ENCODE measurements around the gene STRA6. TPM values are rescaled to one million over a fixed set of nuclear protein-coding genes. Genes with fewer than 3 reads are reported as not detected.

The STRA6 gene
- total RNA-seq, 1 experiment from 2014 or later, result 0.84 TPM

- Histone ChIP-seq H3K27me3 (replicated peaks; ENCODE audit: insufficient read depth, low read depth, low read length, poor library complexity) (no peaks in the 10 kb centered on the region), H3K27ac (ENCODE audit: low read depth, low read length, poor library complexity, severe bottlenecking) (no peak overlapping the region), H3K4me1 (ENCODE audit: insufficient read depth, low read length, poor library complexity, severe bottlenecking) (peaks cover 16% of the 10 kb centered on the region), H3K4me3 (ENCODE audit: low read depth, low read length, poor library complexity, severe bottlenecking) (no peak overlapping the region), H3K36me3 (ENCODE audit: insufficient read depth, low read length, poor library complexity, severe bottlenecking) (no peaks in the 10 kb centered on the region), H3K9me3 (ENCODE audit: low read depth, low read length, poor library complexity, severe bottlenecking) (no peaks in the 10 kb centered on the region)
- no peak for TF ChIP-seq EZH2 (IDR thresholded peaks at IDR 0.05; ENCODE audit: borderline replicate concordance, low read depth, low read length, poor library complexity, severe bottlenecking)
- TF ChIP-seq, protein P1, sequence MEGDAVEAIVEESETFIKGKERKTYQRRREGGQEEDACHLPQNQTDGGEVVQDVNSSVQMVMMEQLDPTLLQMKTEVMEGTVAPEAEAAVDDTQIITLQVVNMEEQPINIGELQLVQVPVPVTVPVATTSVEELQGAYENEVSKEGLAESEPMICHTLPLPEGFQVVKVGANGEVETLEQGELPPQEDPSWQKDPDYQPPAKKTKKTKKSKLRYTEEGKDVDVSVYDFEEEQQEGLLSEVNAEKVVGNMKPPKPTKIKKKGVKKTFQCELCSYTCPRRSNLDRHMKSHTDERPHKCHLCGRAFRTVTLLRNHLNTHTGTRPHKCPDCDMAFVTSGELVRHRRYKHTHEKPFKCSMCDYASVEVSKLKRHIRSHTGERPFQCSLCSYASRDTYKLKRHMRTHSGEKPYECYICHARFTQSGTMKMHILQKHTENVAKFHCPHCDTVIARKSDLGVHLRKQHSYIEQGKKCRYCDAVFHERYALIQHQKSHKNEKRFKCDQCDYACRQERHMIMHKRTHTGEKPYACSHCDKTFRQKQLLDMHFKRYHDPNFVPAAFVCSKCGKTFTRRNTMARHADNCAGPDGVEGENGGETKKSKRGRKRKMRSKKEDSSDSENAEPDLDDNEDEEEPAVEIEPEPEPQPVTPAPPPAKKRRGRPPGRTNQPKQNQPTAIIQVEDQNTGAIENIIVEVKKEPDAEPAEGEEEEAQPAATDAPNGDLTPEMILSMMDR (conservative IDR thresholded peaks at IDR 0.05; ENCODE audit: low read depth, low read length), result no peak
- no peak for DNase-seq (ENCODE audit: low spot score)
- intact Hi-C loops (cut with micrococcal nuclease; ENCODE audit: unreplicated experiment), result no loop called here
- BruUV-seq (replicated peaks), result no TSS peak
- POLR2A ChIA-PET (ENCODE audit: low non-redundant PET), result no interaction called here
- CTCF ChIA-PET, result no interaction called here
Measured at GRCh38 chr15:74170875-74171578, 31.6 kb downstream of the STRA6 start.

DNA sequence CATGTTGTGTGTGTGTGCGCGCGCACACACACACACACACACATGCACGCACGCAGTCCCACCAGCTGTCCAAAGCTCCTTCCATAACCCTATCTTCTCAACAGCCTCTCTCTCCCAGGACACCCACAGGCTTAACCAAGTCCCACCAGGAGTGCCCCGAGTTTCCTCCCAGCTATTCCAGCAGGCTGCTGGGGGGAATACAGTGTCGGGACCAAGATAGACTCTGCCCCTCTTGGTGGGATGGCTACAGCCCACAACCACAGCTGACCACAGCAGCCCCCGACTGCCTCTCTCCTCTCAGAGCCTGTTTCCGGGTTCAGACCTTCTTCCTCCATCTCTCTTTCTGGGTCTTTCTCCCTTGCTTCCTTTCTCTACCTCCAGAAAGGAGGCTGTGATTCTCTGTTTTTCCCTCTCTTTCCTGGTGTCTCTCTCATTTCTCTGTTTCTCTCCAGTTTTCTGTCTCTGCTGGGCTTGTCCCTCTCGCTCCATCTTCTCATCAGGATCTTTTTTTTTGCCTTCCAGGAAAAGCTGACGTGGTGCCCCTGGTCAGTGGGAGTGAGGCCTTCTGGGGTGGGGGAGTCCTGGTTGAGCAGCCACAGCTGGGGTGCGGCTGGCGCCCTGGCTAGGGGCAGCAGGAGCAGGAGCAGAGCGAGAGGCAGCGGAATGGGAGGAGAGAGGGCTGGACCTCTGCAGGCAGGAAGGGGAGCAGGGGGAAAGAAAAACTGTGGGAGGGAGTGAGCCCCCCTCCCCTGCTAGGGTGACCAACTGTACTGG lies 32.3 kb downstream of the STRA6 start:
- intact Hi-C loops (cut with micrococcal nuclease; ENCODE audit: unreplicated experiment), result no loop called here
- no peak for DNase-seq (ENCODE audit: low spot score)
- Histone ChIP-seq H3K27me3 (replicated peaks; ENCODE audit: insufficient read depth, low read depth, low read length, poor library complexity) (no peaks in the 10 kb centered on the region), H3K4me1 (ENCODE audit: insufficient read depth, low read length, poor library complexity, severe bottlenecking) (peaks cover 16% of the 10 kb centered on the region), H3K36me3 (ENCODE audit: insufficient read depth, low read length, poor library complexity, severe bottlenecking) (no peaks in the 10 kb centered on the region), H3K27ac (ENCODE audit: low read depth, low read length, poor library complexity, severe bottlenecking) (no peak overlapping the region), H3K4me3 (ENCODE audit: low read depth, low read length, poor library complexity, severe bottlenecking) (no peak overlapping the region), H3K9me3 (ENCODE audit: low read depth, low read length, poor library complexity, severe bottlenecking) (no peaks in the 10 kb centered on the region)
- ChIA-PET POLR2A (ENCODE audit: low non-redundant PET) (no interaction called here), CTCF (no interaction called here)
- no TSS peak for BruUV-seq (replicated peaks)
- TF ChIP-seq, protein P1 (conservative IDR thresholded peaks at IDR 0.05; ENCODE audit: low read depth, low read length), result no peak
- TF ChIP-seq EZH2 (IDR thresholded peaks at IDR 0.05; ENCODE audit: borderline replicate concordance, low read depth, low read length, poor library complexity, severe bottlenecking), result no peak

DNA sequence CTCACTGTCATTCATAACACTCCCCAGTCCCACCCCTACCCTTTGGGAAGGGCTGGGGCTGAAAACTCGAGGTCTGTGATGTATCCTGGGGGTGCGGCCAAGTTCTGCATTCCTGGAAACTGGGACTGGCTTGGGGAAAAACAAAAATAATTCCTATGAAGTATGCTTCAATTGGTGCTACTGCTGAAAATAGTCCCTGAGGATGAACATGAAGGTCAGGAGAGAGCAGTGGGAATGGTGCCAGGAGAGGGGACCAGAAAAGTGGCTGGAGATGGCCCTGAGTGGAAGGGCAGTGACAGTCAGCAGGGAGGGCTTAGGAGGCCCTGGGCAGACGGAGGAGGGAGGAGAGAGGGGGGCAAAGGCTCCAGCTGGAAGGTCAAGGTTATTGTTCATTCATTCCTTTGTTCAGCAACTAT lies 33.9 kb downstream of the STRA6 start:
- no TSS peak for BruUV-seq (replicated peaks)
- DNase-seq (ENCODE audit: low spot score), result no peak
- Histone ChIP-seq H3K4me1 (ENCODE audit: insufficient read depth, low read length, poor library complexity, severe bottlenecking) (peaks cover 12% of the 10 kb centered on the region), H3K27me3 (replicated peaks; ENCODE audit: insufficient read depth, low read depth, low read length, poor library complexity) (no peaks in the 10 kb centered on the region), H3K9me3 (ENCODE audit: low read depth, low read length, poor library complexity, severe bottlenecking) (no peaks in the 10 kb centered on the region), H3K27ac (ENCODE audit: low read depth, low read length, poor library complexity, severe bottlenecking) (no peak overlapping the region), H3K4me3 (ENCODE audit: low read depth, low read length, poor library complexity, severe bottlenecking) (no peak overlapping the region), H3K36me3 (ENCODE audit: insufficient read depth, low read length, poor library complexity, severe bottlenecking) (no peaks in the 10 kb centered on the region)
- intact Hi-C loops (cut with micrococcal nuclease; ENCODE audit: unreplicated experiment), result no loop called here
- POLR2A ChIA-PET (ENCODE audit: low non-redundant PET), result no interaction called here
- TF ChIP-seq, protein P1 (conservative IDR thresholded peaks at IDR 0.05; ENCODE audit: low read depth, low read length), result no peak
- CTCF ChIA-PET, result no interaction called here
